ENCODE data around the gene SUSD4. TPM values are rescaled to one million over a fixed set of nuclear protein-coding genes. Genes with fewer than 3 reads are reported as not detected.

Gene SUSD4
- total RNA-seq, 1 experiment from 2014 or later, result 3.5 TPM

- Mint-ChIP-seq H3K27me3 (ENCODE audit: low read depth) (peaks cover 3% of the 10 kb centered on the region), H3K4me1 (peaks cover 0 to 4% of the 10 kb centered on the region in 2 experiments; a peak in 2 of 4 replicates), H3K36me3 (ENCODE audit: insufficient read depth in 1 of 3, low read depth in 3 of 3) (peaks cover 0 to 4% (median 0%) of the 10 kb centered on the region in 3 experiments; a peak in 4 of 7 replicates), H3K9me3 (peaks cover 5 to 9% of the 10 kb centered on the region in 2 experiments; a peak in 4 of 5 replicates), H3K27ac (no peak overlapping the region), H3K4me3 (no peak overlapping the region)
- no peak for DNase-seq
- H3K79me1 ChIP-seq (ENCODE audit: insufficient read depth, low read depth, low read length, poor library complexity, severe bottlenecking), result no peaks in the 10 kb centered on the region
- no peak overlapping the region for H2BK5ac ChIP-seq (ENCODE audit: insufficient read length, low read length)
- H3K9ac ChIP-seq (ENCODE audit: extremely low read depth, insufficient read length, low read length), result no peak overlapping the region
- no peak overlapping the region for H2AFZ ChIP-seq (ENCODE audit: low read length)
- no peak overlapping the region for H2BK120ac ChIP-seq (ENCODE audit: low read depth, low read length, poor library complexity, severe bottlenecking)
- no peak overlapping the region for H3K23ac ChIP-seq (ENCODE audit: insufficient read length, low read depth, low read length)
- H3K4ac ChIP-seq (ENCODE audit: low read depth, low read length), result no peak overlapping the region
- H3K23me2 ChIP-seq (ENCODE audit: insufficient read length, low read depth, low read length, poor library complexity, severe bottlenecking), result no peaks in the 10 kb centered on the region
- no peak overlapping the region for H2BK15ac ChIP-seq (ENCODE audit: low read depth, low read length)
- no peaks in the 10 kb centered on the region for H4K20me1 ChIP-seq (ENCODE audit: control insufficient read depth, insufficient read depth, insufficient read length)
- no peaks in the 10 kb centered on the region for H3K9me3 ChIP-seq (ENCODE audit: control insufficient read depth, low read depth, low read length)
- no peaks in the 10 kb centered on the region for H3K79me2 ChIP-seq (ENCODE audit: insufficient read depth, low read length)
- no peak overlapping the region for H2AK5ac ChIP-seq (ENCODE audit: insufficient read length, low read length)
- H3K4me2 ChIP-seq (ENCODE audit: insufficient read depth, insufficient read length, low read length), result no peak overlapping the region
- H2BK20ac ChIP-seq (ENCODE audit: low read depth, low read length, poor library complexity, severe bottlenecking), result no peak overlapping the region
- no peaks in the 10 kb centered on the region for H3K27me3 ChIP-seq (ENCODE audit: insufficient read depth, low read length)
- H3K56ac ChIP-seq (ENCODE audit: insufficient read length, low read depth, low read length), result no peak overlapping the region
- WGBS (ENCODE audit: extremely low coverage, insufficient read length, low lambda C conversion rate), result no CpG with 5 or more reads among the region's 13 CpGs
- H3K27ac ChIP-seq (ENCODE audit: insufficient read length, low read depth, low read length), result no peak overlapping the region
- TF ChIP-seq CTCF (conservative IDR thresholded peaks at IDR 0.05), result no peak
- H4K8ac ChIP-seq (replicated peaks; ENCODE audit: insufficient read length, low read depth, low read length), result no peak overlapping the region
- no peak overlapping the region for H3K18ac ChIP-seq (ENCODE audit: insufficient read length, low read depth, low read length)
- H3K4me1 ChIP-seq (ENCODE audit: insufficient read depth, low read length), result no peaks in the 10 kb centered on the region
- H2BK12ac ChIP-seq (ENCODE audit: insufficient read length, low read depth, low read length), result no peak overlapping the region
- no peak overlapping the region for H3T11ph ChIP-seq (ENCODE audit: low read length)
- H3K14ac ChIP-seq (ENCODE audit: insufficient read depth, low read length), result no peak overlapping the region
- no peak overlapping the region for H4K5ac ChIP-seq (ENCODE audit: insufficient read length, low read depth, low read length)
- H4K91ac ChIP-seq (ENCODE audit: insufficient read length, low read depth, low read length), result no peak overlapping the region
Measured at GRCh38 chr1:223394706-223395105, 30.7 kb upstream of the SUSD4 start.
